HL-60 (cell line): Measurements from ENCODE around the gene EPHA1.

ENCODE experiments used
- GABPA ChIP-seq: IDR thresholded peaks from 2 replicates; pipeline ENCODE4 v1.6.1; 2012; ENCODE audit warnings: low read depth
- POLR2AphosphoS5 ChIP-seq: IDR thresholded peaks from 2 replicates; pipeline ENCODE4 v1.6.1; 2012; ENCODE audit warnings: low read depth
- REST ChIP-seq: IDR thresholded peaks from 2 replicates; pipeline ENCODE4 v1.6.1; 2012; ENCODE audit warnings: low read depth; ENCODE audit not compliant: insufficient replicate concordance
- SPI1 ChIP-seq: IDR thresholded peaks from 2 replicates; pipeline ENCODE4 v1.6.1; 2012; ENCODE audit warnings: low read depth, mild to moderate bottlenecking, borderline replicate concordance
- TF ChIP-seq, protein P1 (sequence below): IDR thresholded peaks from one replicate; pipeline ENCODE4 v1.5.1; 2011; ENCODE audit warnings: low read length, control low read depth, inconsistent platforms; ENCODE audit not compliant: insufficient read depth

DNA sequence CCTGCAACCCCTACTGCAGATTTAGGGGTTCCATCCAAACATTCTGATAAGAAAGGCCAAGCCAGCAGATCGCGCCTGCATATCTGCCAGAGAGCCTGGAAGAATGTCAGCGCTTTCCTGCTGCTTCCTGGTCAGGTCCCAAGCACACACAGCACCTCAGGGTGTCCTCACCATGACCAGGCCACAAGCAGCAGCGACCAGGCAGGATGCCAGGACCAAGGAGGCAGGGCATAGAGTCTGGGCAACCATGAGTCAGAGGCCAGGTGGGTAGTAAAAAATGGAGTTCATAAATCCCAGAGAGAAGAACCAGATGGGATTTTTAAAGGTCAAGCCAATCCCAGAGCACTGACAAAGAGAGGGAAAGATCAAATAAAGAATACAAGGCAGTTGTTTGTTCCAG is 40.7 kb downstream of the EPHA1 start:
- no peak for TF ChIP-seq GABPA
- TF ChIP-seq, protein P1, sequence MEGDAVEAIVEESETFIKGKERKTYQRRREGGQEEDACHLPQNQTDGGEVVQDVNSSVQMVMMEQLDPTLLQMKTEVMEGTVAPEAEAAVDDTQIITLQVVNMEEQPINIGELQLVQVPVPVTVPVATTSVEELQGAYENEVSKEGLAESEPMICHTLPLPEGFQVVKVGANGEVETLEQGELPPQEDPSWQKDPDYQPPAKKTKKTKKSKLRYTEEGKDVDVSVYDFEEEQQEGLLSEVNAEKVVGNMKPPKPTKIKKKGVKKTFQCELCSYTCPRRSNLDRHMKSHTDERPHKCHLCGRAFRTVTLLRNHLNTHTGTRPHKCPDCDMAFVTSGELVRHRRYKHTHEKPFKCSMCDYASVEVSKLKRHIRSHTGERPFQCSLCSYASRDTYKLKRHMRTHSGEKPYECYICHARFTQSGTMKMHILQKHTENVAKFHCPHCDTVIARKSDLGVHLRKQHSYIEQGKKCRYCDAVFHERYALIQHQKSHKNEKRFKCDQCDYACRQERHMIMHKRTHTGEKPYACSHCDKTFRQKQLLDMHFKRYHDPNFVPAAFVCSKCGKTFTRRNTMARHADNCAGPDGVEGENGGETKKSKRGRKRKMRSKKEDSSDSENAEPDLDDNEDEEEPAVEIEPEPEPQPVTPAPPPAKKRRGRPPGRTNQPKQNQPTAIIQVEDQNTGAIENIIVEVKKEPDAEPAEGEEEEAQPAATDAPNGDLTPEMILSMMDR = no peak
- no peak for TF ChIP-seq POLR2AphosphoS5
- TF ChIP-seq SPI1 = no peak
- no peak for TF ChIP-seq REST
